ENCODE results near the gene POLR3K. TPM values are rescaled to one million over a fixed set of nuclear protein-coding genes. Genes with fewer than 3 reads are reported as not detected.

Gene POLR3K
- total RNA-seq, 1 donor from 2014 or later = 12.2 TPM

DNA sequence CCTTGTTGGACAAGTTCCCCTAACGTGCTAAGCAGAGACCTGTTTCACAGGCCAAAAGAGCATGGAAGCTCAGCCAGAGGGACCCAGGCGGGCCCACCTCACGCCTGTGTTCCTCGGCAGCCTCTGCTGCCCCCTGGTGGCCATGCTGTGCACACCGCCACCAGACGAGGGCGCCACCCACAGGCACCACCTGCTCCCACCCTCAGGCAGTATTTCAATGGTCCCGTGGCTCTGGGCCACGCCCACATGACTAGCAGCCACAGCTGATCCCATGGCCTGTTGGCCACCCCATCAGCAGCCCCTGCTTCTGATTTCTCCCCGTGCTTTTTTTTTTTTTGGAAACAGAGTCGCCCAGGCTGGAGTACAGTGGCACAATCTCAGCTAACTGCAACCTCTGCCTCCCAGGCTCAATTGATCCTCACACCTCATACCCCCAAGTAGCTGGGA, 43.5 kb upstream of the POLR3K start:
- H3K27ac ChIP-seq (ENCODE audit: low read depth, low read length) = no peak overlapping the region
- H3K4me1 ChIP-seq (ENCODE audit: insufficient read depth, low read length) = peaks cover 19% of the 10 kb centered on the region
- H3K27me3 Mint-ChIP-seq (ENCODE audit: low read depth, unreplicated experiment) = no peaks in the 10 kb centered on the region
- H3K9me3 ChIP-seq (ENCODE audit: insufficient read depth, low read depth, low read length) = no peaks in the 10 kb centered on the region
- H3K36me3 ChIP-seq (ENCODE audit: insufficient read depth, low read length) = no peaks in the 10 kb centered on the region
- H3K79me2 ChIP-seq (ENCODE audit: insufficient read depth, low read length) = peaks cover 3% of the 10 kb centered on the region
- no peak overlapping the region for H3K4me3 ChIP-seq (ENCODE audit: insufficient read depth, low read depth, low read length)
- H3K4me2 ChIP-seq (ENCODE audit: low read length) = no peak overlapping the region
- peak; percentile 61 for DNase-seq (ENCODE audit: low read depth)
- no peaks in the 10 kb centered on the region for H3K9me3 Mint-ChIP-seq (ENCODE audit: unreplicated experiment)
- no peak overlapping the region for H3K9ac ChIP-seq (ENCODE audit: low read length)
- no peaks in the 10 kb centered on the region for H3K27me3 ChIP-seq (ENCODE audit: insufficient read depth, low read length)
- no peak for TF ChIP-seq EZH2 (IDR thresholded peaks at IDR 0.05; ENCODE audit: insufficient read depth, low read length)
- TF ChIP-seq, protein P1, sequence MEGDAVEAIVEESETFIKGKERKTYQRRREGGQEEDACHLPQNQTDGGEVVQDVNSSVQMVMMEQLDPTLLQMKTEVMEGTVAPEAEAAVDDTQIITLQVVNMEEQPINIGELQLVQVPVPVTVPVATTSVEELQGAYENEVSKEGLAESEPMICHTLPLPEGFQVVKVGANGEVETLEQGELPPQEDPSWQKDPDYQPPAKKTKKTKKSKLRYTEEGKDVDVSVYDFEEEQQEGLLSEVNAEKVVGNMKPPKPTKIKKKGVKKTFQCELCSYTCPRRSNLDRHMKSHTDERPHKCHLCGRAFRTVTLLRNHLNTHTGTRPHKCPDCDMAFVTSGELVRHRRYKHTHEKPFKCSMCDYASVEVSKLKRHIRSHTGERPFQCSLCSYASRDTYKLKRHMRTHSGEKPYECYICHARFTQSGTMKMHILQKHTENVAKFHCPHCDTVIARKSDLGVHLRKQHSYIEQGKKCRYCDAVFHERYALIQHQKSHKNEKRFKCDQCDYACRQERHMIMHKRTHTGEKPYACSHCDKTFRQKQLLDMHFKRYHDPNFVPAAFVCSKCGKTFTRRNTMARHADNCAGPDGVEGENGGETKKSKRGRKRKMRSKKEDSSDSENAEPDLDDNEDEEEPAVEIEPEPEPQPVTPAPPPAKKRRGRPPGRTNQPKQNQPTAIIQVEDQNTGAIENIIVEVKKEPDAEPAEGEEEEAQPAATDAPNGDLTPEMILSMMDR (IDR thresholded peaks at IDR 0.05; ENCODE audit: insufficient read depth, low read depth, low read length) = peak; percentile 96
- H3K4me1 Mint-ChIP-seq (ENCODE audit: low read depth, unreplicated experiment) = peaks cover 9% of the 10 kb centered on the region
- H2AFZ ChIP-seq (ENCODE audit: low read depth, low read length) = no peak overlapping the region
- FAIRE-seq = no peak
- peaks cover 9% of the 10 kb centered on the region for H3K36me3 Mint-ChIP-seq (ENCODE audit: low read depth, unreplicated experiment)
- H3K4me3 Mint-ChIP-seq (ENCODE audit: unreplicated experiment) = no peak overlapping the region
- peaks cover 53% of the 10 kb centered on the region for H4K20me1 ChIP-seq (ENCODE audit: insufficient read depth, low read length)
- no peak overlapping the region for H3K27ac Mint-ChIP-seq (ENCODE audit: unreplicated experiment)

DNA sequence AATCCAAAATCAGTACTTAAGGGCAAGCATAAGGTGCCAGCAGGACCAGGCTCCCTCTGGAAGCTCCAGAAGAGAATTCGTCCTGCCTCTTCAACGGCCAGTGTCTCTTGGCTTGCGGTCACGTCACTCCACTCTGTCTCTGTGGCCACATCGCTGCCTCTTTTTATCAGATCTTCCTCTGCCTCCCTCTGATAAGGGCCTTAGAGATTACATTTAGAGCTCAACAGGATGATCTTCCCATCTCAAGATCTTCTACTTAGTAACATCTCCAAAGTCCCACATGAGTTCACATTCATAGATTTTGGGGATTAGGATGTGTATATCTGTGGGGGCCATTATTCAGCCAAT, 41.5 kb upstream of the POLR3K start:
- Histone ChIP-seq H3K4me2 (ENCODE audit: low read length) (no peak overlapping the region), H3K4me3 (ENCODE audit: insufficient read depth, low read depth, low read length) (no peak overlapping the region), H3K27ac (ENCODE audit: low read depth, low read length) (no peak overlapping the region), H3K36me3 (ENCODE audit: insufficient read depth, low read length) (no peaks in the 10 kb centered on the region), H2AFZ (ENCODE audit: low read depth, low read length) (no peak overlapping the region), H3K9ac (ENCODE audit: low read length) (no peak overlapping the region), H3K79me2 (ENCODE audit: insufficient read depth, low read length) (no peaks in the 10 kb centered on the region), H3K27me3 (ENCODE audit: insufficient read depth, low read length) (no peaks in the 10 kb centered on the region), H3K4me1 (ENCODE audit: insufficient read depth, low read length) (peaks cover 19% of the 10 kb centered on the region), H4K20me1 (ENCODE audit: insufficient read depth, low read length) (peaks cover 62% of the 10 kb centered on the region), H3K9me3 (ENCODE audit: insufficient read depth, low read depth, low read length) (no peaks in the 10 kb centered on the region)
- Mint-ChIP-seq H3K27ac (ENCODE audit: unreplicated experiment) (peak overlapping the region; percentile 75), H3K4me1 (ENCODE audit: low read depth, unreplicated experiment) (peaks cover 9% of the 10 kb centered on the region), H3K9me3 (ENCODE audit: unreplicated experiment) (no peaks in the 10 kb centered on the region), H3K36me3 (ENCODE audit: low read depth, unreplicated experiment) (peaks cover 11% of the 10 kb centered on the region), H3K27me3 (ENCODE audit: low read depth, unreplicated experiment) (no peaks in the 10 kb centered on the region), H3K4me3 (ENCODE audit: unreplicated experiment) (no peak overlapping the region)
- FAIRE-seq (no peak), DNase-seq (ENCODE audit: low read depth) (no peak)
- no peak for TF ChIP-seq EZH2 (IDR thresholded peaks at IDR 0.05; ENCODE audit: insufficient read depth, low read length)
- TF ChIP-seq, protein P1 (IDR thresholded peaks at IDR 0.05; ENCODE audit: insufficient read depth, low read depth, low read length) = no peak

DNA sequence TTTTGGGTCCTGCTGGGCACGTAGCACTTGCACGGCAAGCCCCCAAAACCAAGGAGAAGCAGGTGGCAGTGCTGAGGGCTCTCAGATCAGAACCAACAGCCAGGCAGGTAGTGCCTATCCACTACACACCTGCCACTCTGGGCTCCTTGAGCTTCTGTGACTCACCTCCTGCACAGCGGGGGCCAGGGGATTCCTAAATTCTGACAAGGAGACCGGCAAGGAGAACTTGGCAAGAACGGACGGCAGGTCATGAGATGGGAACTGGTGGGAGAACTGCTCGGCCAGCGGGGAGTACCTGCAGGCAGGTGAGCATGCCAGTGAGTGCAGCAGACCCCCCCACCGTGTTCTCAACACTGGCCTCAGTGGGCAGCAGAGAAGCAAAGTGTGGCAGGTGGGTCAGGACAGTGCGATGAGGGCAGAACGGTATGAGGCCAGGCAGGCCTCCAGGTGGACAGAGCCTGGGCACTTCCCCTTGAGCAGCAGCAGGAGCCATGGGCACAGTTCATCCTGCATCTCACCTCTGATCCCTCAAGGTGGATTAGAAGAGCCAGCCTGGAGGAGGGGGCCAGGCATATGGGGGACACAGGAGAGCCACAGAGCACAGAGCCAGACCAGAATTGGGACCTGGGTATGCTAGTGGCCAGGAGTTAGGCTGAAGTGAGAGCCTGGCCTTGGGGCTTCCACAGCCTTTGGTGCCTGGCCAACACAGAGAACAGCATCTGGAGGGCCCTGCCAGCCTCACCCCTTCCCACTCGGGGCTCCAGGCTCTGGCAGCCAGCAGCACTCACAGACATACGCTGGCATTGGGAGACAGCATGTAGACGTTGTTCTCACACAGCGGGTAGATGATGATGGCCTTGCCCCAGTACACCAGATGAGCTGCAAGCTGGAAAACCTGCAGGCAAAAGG, 39.3 kb upstream of the POLR3K start:
- DNase-seq (ENCODE audit: low read depth) (no peak), FAIRE-seq (no peak)
- Mint-ChIP-seq H3K4me3 (ENCODE audit: unreplicated experiment) (no peak overlapping the region), H3K27ac (ENCODE audit: unreplicated experiment) (no peak overlapping the region), H3K27me3 (ENCODE audit: low read depth, unreplicated experiment) (no peaks in the 10 kb centered on the region), H3K4me1 (ENCODE audit: low read depth, unreplicated experiment) (peaks cover 6% of the 10 kb centered on the region), H3K36me3 (ENCODE audit: low read depth, unreplicated experiment) (peaks cover 11% of the 10 kb centered on the region), H3K9me3 (ENCODE audit: unreplicated experiment) (no peaks in the 10 kb centered on the region)
- no peak overlapping the region for H3K4me3 ChIP-seq (ENCODE audit: insufficient read depth, low read depth, low read length)
- no peak overlapping the region for H2AFZ ChIP-seq (ENCODE audit: low read depth, low read length)
- no peak overlapping the region for H3K4me2 ChIP-seq (ENCODE audit: low read length)
- peaks cover 64% of the 10 kb centered on the region for H4K20me1 ChIP-seq (ENCODE audit: insufficient read depth, low read length)
- H3K27me3 ChIP-seq (ENCODE audit: insufficient read depth, low read length) = no peaks in the 10 kb centered on the region
- peaks cover 11% of the 10 kb centered on the region for H3K4me1 ChIP-seq (ENCODE audit: insufficient read depth, low read length)
- peaks cover 2% of the 10 kb centered on the region for H3K36me3 ChIP-seq (ENCODE audit: insufficient read depth, low read length)
- no peaks in the 10 kb centered on the region for H3K9me3 ChIP-seq (ENCODE audit: insufficient read depth, low read depth, low read length)
- H3K9ac ChIP-seq (ENCODE audit: low read length) = no peak overlapping the region
- no peaks in the 10 kb centered on the region for H3K79me2 ChIP-seq (ENCODE audit: insufficient read depth, low read length)
- H3K27ac ChIP-seq (ENCODE audit: low read depth, low read length) = no peak overlapping the region
- TF ChIP-seq, protein P1 (IDR thresholded peaks at IDR 0.05; ENCODE audit: insufficient read depth, low read depth, low read length) = no peak
- TF ChIP-seq EZH2 (IDR thresholded peaks at IDR 0.05; ENCODE audit: insufficient read depth, low read length) = no peak
